Measurements from ENCODE around the gene OSBPL2.

Gene OSBPL2

GRCh38 chr20:62236766-62237513 lies 1.4 kb upstream of the OSBPL2 start:
- no peak for DNase-seq

GRCh38 chr20:62237514-62237800 lies 864 bp upstream of the OSBPL2 start:
- no peak for DNase-seq

- DNase-seq: no peak
These were observed 402 bp downstream of the OSBPL2 start for GRCh38 chr20:62238569-62239277.

- no peak for DNase-seq
These were observed 1.1 kb downstream of the OSBPL2 start for GRCh38 chr20:62239278-62239879.

- no peak for DNase-seq
These were observed 1.8 kb downstream of the OSBPL2 start for GRCh38 chr20:62240020-62240685.

DNA sequence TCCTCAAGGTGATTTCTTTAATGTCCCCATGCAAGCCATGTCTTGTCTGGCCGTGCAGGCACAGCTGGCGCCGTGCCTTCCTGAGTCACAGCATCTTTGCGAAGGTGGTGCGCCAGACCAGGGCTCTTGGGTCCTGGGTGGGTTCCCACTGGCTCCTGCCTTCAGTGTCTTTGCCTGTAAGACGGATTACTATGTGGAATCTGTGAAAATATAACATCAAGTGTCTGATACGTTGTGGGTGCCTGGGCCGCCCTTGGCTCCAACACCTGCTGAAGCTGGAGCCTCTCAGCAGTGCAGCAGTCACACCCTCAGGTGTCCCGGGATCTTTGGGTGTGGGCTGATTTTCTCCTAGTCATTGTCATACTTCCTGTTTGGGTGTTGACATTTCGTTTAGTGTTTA lies 3.2 kb downstream of the OSBPL2 start:
- no peak for DNase-seq

- no peak for DNase-seq
These were observed 3.9 kb downstream of the OSBPL2 start for GRCh38 chr20:62242176-62242575.

DNA sequence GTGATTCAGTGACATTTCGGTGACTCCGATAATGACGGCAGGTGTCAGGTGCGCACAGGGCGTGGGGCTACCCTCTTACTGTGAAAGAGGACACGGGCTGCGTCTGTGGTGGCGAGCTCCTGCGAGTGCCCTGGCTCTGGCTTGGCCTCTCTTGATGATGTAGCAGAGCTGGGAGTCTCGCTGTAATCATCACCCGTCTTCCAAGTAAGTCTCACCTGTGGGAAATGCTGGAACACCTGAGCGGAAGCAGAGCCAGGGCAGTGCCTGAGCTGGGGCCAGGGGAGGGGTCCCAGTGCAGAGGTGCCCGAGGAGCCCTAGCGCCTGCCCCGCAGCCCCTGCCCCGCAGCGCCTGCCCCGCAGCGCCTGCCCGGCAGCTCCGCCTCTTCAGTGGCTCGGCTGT lies 4.8 kb downstream of the OSBPL2 start:
- no peak for DNase-seq

GRCh38 chr20:62243906-62244515 lies 5.7 kb downstream of the OSBPL2 start:
- DNase-seq: no peak

- no peak for DNase-seq
These were observed 6.4 kb downstream of the OSBPL2 start for GRCh38 chr20:62244644-62245108.

DNA sequence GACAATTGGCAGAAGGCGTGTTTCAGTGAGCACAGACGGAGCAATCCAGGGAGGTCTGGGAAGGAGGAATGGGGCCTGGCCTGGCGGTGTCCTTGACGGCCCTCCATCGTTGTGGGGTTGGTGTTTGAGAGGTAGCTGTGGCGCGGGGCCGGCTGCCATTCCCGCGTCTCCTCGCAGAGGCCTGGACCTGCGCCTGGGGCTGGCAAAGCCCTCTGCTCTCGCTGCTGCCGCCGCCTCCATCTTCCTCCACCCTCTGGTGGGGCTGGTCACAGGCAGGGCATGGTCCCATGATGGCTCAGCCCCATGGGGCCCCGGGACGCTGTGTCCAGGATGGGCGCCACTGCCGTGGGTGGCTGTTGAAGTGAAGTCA lies 7.6 kb downstream of the OSBPL2 start:
- DNase-seq: no peak

GRCh38 chr20:62246431-62246830 lies 8.1 kb downstream of the OSBPL2 start:
- no peak for DNase-seq

DNA sequence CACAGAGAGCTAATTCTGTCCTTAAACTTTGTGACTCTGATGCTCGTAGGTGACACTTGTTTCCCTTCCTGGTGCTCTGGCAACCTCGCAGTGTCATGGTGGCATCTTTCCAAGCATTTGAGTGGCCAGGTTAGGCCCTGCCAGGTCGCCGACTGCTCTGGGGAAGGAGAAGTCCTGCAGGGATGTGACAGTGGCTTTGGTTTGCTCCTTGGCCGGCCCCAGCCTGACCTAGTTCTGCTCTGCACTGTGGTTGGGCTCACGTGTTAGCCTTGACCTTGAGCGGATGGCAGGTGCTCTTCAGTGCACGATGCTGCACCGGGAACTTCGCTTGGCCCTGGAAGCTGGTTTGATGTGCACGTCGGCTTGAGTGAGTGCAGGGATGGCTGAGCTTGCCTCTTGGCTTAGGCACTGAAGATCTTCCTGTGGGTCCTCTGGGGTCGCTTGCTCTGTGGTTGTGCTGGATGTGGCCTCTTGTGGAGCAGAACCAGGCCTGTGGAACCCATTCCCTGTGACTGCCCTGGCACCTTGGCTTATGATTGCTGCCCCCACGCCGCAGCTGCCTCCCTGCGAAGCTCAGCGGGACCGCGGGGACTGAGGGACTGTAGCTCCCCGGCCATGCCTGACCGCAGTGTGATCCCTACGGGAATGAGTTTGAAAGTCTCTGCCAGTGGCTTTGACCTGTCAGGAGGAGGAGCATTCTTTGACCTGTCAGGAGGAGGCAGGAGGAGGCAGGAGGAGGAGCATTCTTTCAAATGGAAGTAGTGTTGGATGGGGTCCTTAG lies 8.7 kb downstream of the OSBPL2 start:
- no peak for DNase-seq

DNA sequence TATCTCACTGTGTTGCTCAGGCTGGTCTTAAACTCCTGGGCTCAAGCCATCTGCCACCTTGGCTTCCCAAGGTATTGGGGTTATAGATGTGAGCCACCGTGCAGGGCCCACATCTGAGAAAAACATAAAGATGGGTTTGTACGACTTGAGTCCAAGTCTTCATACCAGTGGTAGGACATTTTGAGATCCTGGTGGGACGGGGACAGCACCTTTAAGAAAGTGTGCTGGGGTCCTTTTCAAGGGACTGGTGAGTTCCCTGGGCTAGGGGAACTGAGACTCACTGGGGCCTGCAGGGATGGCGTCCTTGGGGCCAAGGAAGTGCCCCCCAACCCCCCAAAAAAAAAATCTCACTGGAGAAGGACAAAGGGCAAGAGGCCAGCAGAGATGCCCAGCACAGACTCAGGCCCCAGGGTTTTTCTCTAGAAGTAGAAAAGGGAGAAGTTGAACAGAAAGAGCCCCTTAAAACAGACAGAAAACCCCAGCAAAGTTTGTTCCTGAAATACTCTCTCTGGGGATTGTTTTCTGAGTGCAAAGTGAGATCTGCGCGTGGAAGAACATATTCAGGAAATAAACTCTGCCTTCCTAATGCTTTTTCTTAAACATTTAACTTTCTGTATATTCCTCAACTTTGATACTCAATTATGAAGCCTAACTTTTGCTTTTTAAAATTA lies 10.7 kb downstream of the OSBPL2 start:
- DNase-seq: no peak

- no peak for DNase-seq
These were observed 14.1 kb downstream of the OSBPL2 start for GRCh38 chr20:62252342-62252966.

DNA sequence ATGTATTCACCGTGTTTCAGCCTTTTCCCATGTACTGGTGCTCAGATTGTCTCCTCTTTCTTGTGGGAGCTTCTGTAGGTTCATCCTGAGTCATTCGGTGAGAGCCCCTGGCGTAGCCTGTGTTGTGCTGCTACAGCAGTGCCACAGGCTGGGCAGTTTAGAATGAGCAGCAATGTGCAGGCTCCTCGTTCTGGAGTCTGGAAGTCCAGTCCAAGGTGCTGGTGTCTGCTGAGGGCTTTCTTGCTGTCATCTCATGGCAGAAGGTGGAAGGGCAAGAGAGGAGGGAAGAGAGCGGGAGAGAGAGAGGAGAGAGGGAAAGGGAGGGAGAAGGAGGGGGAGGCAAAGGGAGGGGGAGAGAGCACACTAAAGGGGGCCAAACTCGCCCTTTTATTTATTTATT lies 15.1 kb downstream of the OSBPL2 start:
- DNase-seq: no peak

DNA sequence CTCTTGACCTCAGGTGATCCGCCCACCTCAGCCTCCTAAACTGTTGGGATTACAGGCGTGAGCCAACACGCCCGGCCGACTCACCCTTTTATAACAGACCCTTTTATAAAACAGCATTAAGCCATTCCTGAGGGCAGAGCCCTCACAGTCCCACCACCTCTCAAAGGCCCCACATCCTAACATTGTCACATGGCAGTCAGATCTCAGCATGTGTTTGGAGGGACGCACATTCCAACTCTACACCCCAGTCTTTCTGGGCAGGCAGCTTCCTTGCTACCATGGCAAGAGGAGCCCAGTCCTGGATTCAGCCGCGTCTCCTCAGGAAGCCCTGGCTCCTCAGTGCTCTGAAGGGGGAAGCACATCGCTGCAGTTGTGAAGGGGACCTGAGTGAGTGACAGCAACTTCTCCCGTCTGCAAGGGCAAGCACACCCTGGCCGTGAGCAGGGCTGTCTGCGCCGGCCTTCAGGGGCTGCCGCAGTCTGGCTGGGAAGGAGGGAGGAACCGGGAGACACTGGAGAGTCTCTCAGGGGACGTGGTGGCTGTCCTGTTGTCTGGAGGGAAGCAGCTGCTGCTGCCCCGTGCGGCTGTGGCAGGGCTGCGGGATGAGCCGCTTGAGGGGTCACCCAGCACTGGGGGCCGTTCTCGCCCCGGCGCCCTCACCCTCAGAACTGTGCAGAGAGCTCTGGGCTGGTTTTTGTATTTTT lies 15.9 kb downstream of the OSBPL2 start:
- DNase-seq: no peak

DNA sequence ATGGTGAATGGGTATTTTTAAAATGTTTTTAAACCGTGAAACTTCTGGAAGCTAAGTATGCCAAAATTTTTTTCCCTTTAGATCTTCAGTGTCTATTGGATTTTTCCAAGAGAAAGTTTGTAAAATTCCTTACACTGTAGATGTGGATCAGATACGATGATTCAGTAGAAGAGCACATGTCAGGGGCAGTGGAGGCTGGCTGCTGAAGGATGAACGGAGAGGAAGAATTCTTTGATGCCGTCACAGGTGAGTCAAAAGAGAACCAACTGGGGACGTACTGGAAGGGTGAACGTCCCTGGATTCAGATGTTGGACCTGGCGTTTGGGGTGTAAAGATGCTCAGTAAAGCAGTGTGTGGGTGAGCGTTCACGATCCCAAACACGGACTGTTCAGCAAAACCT lies 17.7 kb downstream of the OSBPL2 start:
- no peak for DNase-seq

DNA sequence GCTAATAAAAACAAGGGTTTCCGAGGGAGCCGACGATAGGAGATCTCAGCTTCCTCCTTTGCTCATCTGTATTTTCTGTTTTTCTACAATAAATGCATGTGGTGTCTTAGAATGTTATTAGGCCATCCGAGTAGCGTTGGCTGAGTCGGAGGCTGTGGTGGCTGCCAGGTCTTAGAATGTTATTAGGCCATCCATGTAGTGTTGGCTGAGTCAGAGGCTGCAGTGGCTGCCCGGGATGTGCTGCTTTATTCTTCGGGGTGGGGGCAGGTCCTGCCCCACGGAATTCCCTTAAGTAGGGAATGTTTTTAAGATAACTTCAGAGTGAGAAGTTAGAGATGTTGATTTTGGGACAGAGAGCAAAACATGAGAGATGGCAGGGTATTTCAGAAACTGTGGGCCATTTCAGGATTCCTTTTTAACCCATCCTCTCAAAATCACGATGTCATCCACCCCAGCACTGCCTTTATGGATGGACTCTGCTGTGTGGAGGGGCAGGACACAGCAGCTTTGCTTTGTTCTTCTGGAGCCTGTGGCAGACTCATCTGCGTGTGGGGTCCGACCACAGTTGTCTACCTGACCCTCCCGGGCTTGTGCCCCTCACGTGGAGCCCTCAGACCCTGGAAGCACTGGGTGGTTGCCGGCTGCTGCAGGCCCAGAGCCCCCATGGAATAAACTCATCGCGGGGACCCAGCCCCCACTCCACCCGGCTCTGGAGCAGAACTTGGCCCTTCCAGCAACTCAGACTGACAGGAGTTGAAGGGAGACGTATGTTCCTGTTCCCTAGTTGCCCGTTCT lies 20.4 kb downstream of the OSBPL2 start:
- DNase-seq: no peak

DNA sequence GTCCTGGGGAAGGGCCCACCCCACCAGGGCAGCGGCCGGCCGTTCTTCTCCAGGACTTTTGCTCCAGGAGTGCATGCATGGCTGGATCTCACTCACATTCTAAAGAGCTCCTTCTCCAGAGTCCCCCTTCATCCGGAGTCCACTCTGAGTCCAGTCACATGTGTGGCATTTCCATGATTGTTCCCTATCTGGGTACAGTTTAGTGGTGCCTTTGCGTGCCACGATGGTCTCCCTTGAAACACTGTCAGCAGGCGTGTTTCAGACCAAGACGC lies 20.9 kb downstream of the OSBPL2 start:
- no peak for DNase-seq
